GM23338 (cell line): ENCODE data around the gene ACTR1A. TPM values are rescaled to one million over a fixed set of nuclear protein-coding genes. Genes with fewer than 3 reads are reported as not detected.
A peak's percentile ranks its signal among the peaks of the same experiment; 100 is the strongest.

Experiments used
- ATAC-seq: fragments of 200-7000 bp; cut with Tn5 transposase; 3 replicates; pipeline ENCODE4 v1.9.1; 2020
- DNase-seq: peaks from one replicate; pipeline ENCODE4 v3.0.0-alpha.2; 2015; ENCODE audit warnings: low spot score
- H2AFZ ChIP-seq: fragments of 200-600 bp; sonication (generic); 2 replicates; pipeline ENCODE4 v1.8.0; 2016; ENCODE audit warnings: antibody characterized with exemption, mild to moderate bottlenecking, moderate library complexity
- H3F3A ChIP-seq: fragments of 200-600 bp; sonication (generic); replicated peaks from 2 replicates; pipeline ENCODE4 v1.8.0; 2017; ENCODE audit warnings: antibody characterized with exemption, mixed run types, low read depth
- H3K27ac ChIP-seq: fragments of 200-600 bp; sonication (generic); 2 replicates; pipeline ENCODE4 v1.6.1; 2016; ENCODE audit warnings: low read depth
- H3K27me3 ChIP-seq: fragments of 200-600 bp; sonication (generic); 2 replicates; pipeline ENCODE4 v1.8.0; 2016; ENCODE audit warnings: mild to moderate bottlenecking, mixed run types, moderate library complexity; ENCODE audit not compliant: insufficient read depth
- H3K36me3 ChIP-seq: fragments of 200-600 bp; sonication (generic); 2 replicates; pipeline ENCODE4 v1.8.0; 2016; ENCODE audit warnings: mild to moderate bottlenecking; ENCODE audit not compliant: insufficient read depth
- H3K4me1 ChIP-seq: fragments of 200-600 bp; sonication (generic); 2 replicates; pipeline ENCODE4 v1.8.0; 2016; ENCODE audit warnings: mild to moderate bottlenecking, moderate library complexity; ENCODE audit not compliant: insufficient read depth
- H3K4me2 ChIP-seq: fragments of 200-600 bp; sonication (generic); 2 replicates; pipeline ENCODE4 v1.7.1; 2017; ENCODE audit warnings: mixed run types
- H3K4me3 ChIP-seq: fragments of 200-600 bp; sonication (generic); 2 replicates; pipeline ENCODE4 v1.6.1; 2016; ENCODE audit warnings: mixed run types
- H3K79me2 ChIP-seq: fragments of 200-600 bp; sonication (generic); replicated peaks from 2 replicates; pipeline ENCODE4 v1.8.0; 2017; ENCODE audit warnings: mild to moderate bottlenecking; ENCODE audit not compliant: insufficient read depth
- H3K9me2 ChIP-seq: fragments of 200-600 bp; sonication (generic); 2 replicates; pipeline ENCODE4 v1.8.0; 2017; ENCODE audit not compliant: insufficient read depth
- H4K20me1 ChIP-seq: fragments of 200-600 bp; sonication (generic); replicated peaks from 2 replicates; pipeline ENCODE4 v1.8.0; 2017; ENCODE audit warnings: mild to moderate bottlenecking; ENCODE audit not compliant: insufficient read depth
- H3K27ac Mint-ChIP-seq: 2 replicates; pipeline ENCODE4 v1.8.0; 2020; ENCODE audit warnings: inconsistent platforms, mild to moderate bottlenecking, moderate library complexity, mixed read lengths
- H3K27me3 Mint-ChIP-seq: 3 replicates; pipeline ENCODE4 v1.8.0; 2022; ENCODE audit warnings: low read depth, mild to moderate bottlenecking, moderate library complexity, mixed read lengths, inconsistent platforms; ENCODE audit not compliant: insufficient read depth, poor library complexity
- H3K36me3 Mint-ChIP-seq: 3 replicates; pipeline ENCODE4 v1.8.0; 2021; ENCODE audit warnings: low read depth, mild to moderate bottlenecking, inconsistent platforms, moderate library complexity, mixed read lengths
- H3K4me1 Mint-ChIP-seq: 3 replicates; pipeline ENCODE4 v1.8.0; 2020; ENCODE audit warnings: mild to moderate bottlenecking, inconsistent platforms, mixed read lengths
- H3K4me3 Mint-ChIP-seq: 3 replicates; pipeline ENCODE4 v1.8.0; 2021; ENCODE audit warnings: moderate library complexity, mild to moderate bottlenecking, inconsistent platforms, mixed read lengths
- H3K9me3 Mint-ChIP-seq: 3 replicates; pipeline ENCODE4 v1.8.0; 2020; ENCODE audit warnings: moderate library complexity, mild to moderate bottlenecking, inconsistent platforms, mixed read lengths
- CREB1 ChIP-seq: fragments of 250-450 bp; sonication (Bioruptor Pico); IDR thresholded peaks from 2 replicates; pipeline ENCODE4 v1.5.0; 2020; ENCODE audit warnings: low read depth, mild to moderate bottlenecking, moderate library complexity
- EZH2 ChIP-seq: fragments of 200-600 bp; sonication (generic); IDR thresholded peaks from one replicate; pipeline ENCODE4 v1.8.0; 2017; ENCODE audit warnings: antibody characterized with exemption, mild to moderate bottlenecking, low read depth; ENCODE audit not compliant: unreplicated experiment
- EZH2phosphoT487 ChIP-seq: fragments of 200-600 bp; sonication (generic); IDR thresholded peaks from one replicate; pipeline ENCODE4 v1.8.1; 2018; ENCODE audit warnings: antibody characterized with exemption; ENCODE audit not compliant: unreplicated experiment
- JUNB ChIP-seq: IDR thresholded peaks from one replicate; pipeline ENCODE4 v1.6.1; 2016; ENCODE audit warnings: antibody characterized with exemption; ENCODE audit not compliant: unreplicated experiment
- NANOG ChIP-seq: IDR thresholded peaks from 2 replicates; pipeline ENCODE4 v1.6.1; 2016; ENCODE audit warnings: antibody characterized with exemption, borderline replicate concordance
- POLR2AphosphoS5 ChIP-seq: IDR thresholded peaks from 2 replicates; pipeline ENCODE4 v1.6.1; 2016; ENCODE audit warnings: antibody characterized with exemption, low read depth
- STAT1 ChIP-seq: IDR thresholded peaks from one replicate; pipeline ENCODE4 v1.6.1; 2016; ENCODE audit warnings: antibody characterized with exemption; ENCODE audit not compliant: unreplicated experiment
- ZNF114 ChIP-seq: fragments of 250-450 bp; sonication (Bioruptor Pico); IDR thresholded peaks from 2 replicates; pipeline ENCODE4 v1.5.0; 2020; ENCODE audit warnings: mild to moderate bottlenecking, moderate library complexity
- ZNF331 ChIP-seq: fragments of 250-450 bp; sonication (Bioruptor Pico); IDR thresholded peaks from 2 replicates; pipeline ENCODE4 v1.5.0; 2020; ENCODE audit warnings: low read depth, mild to moderate bottlenecking, moderate library complexity
- polyA plus RNA-seq: library from polyadenylated mRNA; unstranded; fragments of >200 nt; fragmentation: Nextera tagmentation; extraction: Ambion mirVana; gene quantifications from 2 replicates; pipeline ENCODE4 v1.2.1, GENCODE V29; 2016
- total RNA-seq: library from RNA; depleted of rRNA; stranded (reverse); fragments of >200 nt; shearing (Covaris generic); gene quantifications from 2 replicates; pipeline ENCODE4 v1.2.3, GENCODE V29; 2014
- TF ChIP-seq, protein P1 (sequence below): IDR thresholded peaks from 2 replicates; pipeline ENCODE4 v1.6.1; 2016; ENCODE audit warnings: antibody characterized with exemption
- TF ChIP-seq, protein P2 (sequence below): fragments of 250-450 bp; sonication (Bioruptor Pico); IDR thresholded peaks from 2 replicates; pipeline ENCODE4 v1.5.0; 2020; ENCODE audit warnings: mild to moderate bottlenecking, moderate library complexity
- TF ChIP-seq, protein P3 (sequence below), 2 experiments: fragments of 200-600 bp in 1 of 2; sonication (generic) in 1 of 2; conservative IDR thresholded peaks; 2 replicates each; pipeline versions ENCODE4 v1.5.1 to v1.6.1; 2016 to 2017; ENCODE audit warnings: antibody characterized with exemption in 2 of 2, low read depth in 2 of 2, mild to moderate bottlenecking in 2 of 2, moderate library complexity in 1 of 2
- TF ChIP-seq, protein P4 (sequence below): IDR thresholded peaks from one replicate; pipeline ENCODE4 v1.6.1; 2018; ENCODE audit warnings: antibody characterized with exemption; ENCODE audit not compliant: unreplicated experiment

ACTR1A gene
- total and polyA plus RNA-seq, 2 experiments from 2014 or later = 39.4 to 101 TPM

DNA sequence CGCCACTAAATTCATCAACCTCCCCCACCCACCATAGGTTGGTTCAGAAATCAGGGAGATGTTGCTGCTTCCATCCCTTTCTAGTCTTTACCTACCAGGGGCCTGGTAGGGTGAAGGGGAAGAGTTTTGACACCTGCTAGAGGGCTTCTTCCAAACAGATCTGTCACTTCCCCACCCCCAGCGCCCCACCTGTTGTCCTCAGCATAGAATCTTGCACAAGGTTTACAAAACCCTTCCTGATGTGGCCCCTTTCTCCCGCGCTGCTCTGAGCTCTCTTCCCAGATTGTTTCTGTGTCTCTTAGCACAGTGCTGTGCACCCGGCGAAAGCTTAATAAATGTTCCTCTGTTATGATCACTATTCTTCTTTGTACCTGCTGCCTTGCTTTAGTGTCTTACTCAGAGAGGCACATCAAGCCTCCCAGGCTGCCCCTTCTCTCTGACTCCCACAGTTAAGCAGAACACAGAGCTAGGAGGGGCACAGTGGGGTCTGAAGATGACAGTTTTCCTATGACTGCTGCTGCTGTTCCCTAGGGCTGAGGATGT, 39.9 kb downstream of the ACTR1A start:
- H3K27ac Mint-ChIP-seq = no peak overlapping the region
- H3K4me3 Mint-ChIP-seq = peak overlapping the region; percentile 90
- peaks cover 23% of the 10 kb centered on the region; the same call in 1 of the 2 replicates for H3K79me2 ChIP-seq
- 0 out of 2 replicates have a peak, but pooled peaks cover 20% of the 10 kb centered on the region for H3F3A ChIP-seq
- H3K27me3 Mint-ChIP-seq = peaks cover 16% of the 10 kb centered on the region
- H2AFZ ChIP-seq = no peak overlapping the region
- H3K36me3 Mint-ChIP-seq = no peaks in the 10 kb centered on the region; the same call in 1 of the 3 replicates
- peak overlapping the region; percentile 85 for H3K4me3 ChIP-seq
- H3K9me3 Mint-ChIP-seq = no peaks in the 10 kb centered on the region
- no peaks in the 10 kb centered on the region; the same call in 1 of the 2 replicates for H4K20me1 ChIP-seq
- no peak overlapping the region for H3K27ac ChIP-seq
- DNase-seq (no peak), ATAC-seq (no peak)
- no peaks in the 10 kb centered on the region for H3K9me2 ChIP-seq
- no peaks in the 10 kb centered on the region for H3K36me3 ChIP-seq
- peaks cover 29% of the 10 kb centered on the region for H3K4me1 ChIP-seq
- H3K27me3 ChIP-seq = peaks cover 5% of the 10 kb centered on the region; the same call in 1 of the 2 replicates
- peaks cover 36% of the 10 kb centered on the region for H3K4me1 Mint-ChIP-seq
- peak overlapping the region; percentile 96 for H3K4me2 ChIP-seq
- TF ChIP-seq ZNF331 (CRISPR knock-in tag) = no peak
- TF ChIP-seq EZH2phosphoT487 = no peak
- no peak for TF ChIP-seq CREB1 (CRISPR knock-in tag)
- no peak for TF ChIP-seq POLR2AphosphoS5
- TF ChIP-seq NANOG = no peak
- TF ChIP-seq, protein P1, sequence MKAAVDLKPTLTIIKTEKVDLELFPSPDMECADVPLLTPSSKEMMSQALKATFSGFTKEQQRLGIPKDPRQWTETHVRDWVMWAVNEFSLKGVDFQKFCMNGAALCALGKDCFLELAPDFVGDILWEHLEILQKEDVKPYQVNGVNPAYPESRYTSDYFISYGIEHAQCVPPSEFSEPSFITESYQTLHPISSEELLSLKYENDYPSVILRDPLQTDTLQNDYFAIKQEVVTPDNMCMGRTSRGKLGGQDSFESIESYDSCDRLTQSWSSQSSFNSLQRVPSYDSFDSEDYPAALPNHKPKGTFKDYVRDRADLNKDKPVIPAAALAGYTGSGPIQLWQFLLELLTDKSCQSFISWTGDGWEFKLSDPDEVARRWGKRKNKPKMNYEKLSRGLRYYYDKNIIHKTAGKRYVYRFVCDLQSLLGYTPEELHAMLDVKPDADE = no peak
- TF ChIP-seq JUNB = no peak
- TF ChIP-seq EZH2 = no peak
- no peak for TF ChIP-seq ZNF114
- TF ChIP-seq, protein P2, sequence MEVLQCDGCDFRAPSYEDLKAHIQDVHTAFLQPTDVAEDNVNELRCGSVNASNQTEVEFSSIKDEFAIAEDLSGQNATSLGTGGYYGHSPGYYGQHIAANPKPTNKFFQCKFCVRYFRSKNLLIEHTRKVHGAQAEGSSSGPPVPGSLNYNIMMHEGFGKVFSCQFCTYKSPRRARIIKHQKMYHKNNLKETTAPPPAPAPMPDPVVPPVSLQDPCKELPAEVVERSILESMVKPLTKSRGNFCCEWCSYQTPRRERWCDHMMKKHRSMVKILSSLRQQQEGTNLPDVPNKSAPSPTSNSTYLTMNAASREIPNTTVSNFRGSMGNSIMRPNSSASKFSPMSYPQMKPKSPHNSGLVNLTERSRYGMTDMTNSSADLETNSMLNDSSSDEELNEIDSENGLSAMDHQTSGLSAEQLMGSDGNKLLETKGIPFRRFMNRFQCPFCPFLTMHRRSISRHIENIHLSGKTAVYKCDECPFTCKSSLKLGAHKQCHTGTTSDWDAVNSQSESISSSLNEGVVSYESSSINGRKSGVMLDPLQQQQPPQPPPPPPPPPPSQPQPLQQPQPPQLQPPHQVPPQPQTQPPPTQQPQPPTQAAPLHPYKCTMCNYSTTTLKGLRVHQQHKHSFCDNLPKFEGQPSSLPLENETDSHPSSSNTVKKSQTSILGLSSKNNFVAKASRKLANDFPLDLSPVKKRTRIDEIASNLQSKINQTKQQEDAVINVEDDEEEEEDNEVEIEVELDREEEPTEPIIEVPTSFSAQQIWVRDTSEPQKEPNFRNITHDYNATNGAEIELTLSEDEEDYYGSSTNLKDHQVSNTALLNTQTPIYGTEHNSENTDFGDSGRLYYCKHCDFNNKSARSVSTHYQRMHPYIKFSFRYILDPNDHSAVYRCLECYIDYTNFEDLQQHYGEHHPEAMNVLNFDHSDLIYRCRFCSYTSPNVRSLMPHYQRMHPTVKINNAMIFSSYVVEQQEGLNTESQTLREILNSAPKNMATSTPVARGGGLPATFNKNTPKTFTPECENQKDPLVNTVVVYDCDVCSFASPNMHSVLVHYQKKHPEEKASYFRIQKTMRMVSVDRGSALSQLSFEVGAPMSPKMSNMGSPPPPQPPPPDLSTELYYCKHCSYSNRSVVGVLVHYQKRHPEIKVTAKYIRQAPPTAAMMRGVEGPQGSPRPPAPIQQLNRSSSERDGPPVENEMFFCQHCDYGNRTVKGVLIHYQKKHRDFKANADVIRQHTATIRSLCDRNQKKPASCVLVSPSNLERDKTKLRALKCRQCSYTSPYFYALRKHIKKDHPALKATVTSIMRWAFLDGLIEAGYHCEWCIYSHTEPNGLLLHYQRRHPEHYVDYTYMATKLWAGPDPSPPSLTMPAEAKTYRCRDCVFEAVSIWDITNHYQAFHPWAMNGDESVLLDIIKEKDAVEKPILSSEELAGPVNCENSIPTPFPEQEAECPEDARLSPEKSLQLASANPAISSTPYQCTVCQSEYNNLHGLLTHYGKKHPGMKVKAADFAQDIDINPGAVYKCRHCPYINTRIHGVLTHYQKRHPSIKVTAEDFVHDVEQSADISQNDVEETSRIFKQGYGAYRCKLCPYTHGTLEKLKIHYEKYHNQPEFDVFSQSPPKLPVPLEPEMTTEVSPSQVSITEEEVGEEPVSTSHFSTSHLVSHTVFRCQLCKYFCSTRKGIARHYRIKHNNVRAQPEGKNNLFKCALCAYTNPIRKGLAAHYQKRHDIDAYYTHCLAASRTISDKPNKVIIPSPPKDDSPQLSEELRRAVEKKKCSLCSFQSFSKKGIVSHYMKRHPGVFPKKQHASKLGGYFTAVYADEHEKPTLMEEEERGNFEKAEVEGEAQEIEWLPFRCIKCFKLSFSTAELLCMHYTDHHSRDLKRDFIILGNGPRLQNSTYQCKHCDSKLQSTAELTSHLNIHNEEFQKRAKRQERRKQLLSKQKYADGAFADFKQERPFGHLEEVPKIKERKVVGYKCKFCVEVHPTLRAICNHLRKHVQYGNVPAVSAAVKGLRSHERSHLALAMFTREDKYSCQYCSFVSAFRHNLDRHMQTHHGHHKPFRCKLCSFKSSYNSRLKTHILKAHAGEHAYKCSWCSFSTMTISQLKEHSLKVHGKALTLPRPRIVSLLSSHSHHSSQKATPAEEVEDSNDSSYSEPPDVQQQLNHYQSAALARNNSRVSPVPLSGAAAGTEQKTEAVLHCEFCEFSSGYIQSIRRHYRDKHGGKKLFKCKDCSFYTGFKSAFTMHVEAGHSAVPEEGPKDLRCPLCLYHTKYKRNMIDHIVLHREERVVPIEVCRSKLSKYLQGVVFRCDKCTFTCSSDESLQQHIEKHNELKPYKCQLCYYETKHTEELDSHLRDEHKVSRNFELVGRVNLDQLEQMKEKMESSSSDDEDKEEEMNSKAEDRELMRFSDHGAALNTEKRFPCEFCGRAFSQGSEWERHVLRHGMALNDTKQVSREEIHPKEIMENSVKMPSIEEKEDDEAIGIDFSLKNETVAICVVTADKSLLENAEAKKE (CRISPR knock-in tag) = no peak
- TF ChIP-seq, protein P3, sequence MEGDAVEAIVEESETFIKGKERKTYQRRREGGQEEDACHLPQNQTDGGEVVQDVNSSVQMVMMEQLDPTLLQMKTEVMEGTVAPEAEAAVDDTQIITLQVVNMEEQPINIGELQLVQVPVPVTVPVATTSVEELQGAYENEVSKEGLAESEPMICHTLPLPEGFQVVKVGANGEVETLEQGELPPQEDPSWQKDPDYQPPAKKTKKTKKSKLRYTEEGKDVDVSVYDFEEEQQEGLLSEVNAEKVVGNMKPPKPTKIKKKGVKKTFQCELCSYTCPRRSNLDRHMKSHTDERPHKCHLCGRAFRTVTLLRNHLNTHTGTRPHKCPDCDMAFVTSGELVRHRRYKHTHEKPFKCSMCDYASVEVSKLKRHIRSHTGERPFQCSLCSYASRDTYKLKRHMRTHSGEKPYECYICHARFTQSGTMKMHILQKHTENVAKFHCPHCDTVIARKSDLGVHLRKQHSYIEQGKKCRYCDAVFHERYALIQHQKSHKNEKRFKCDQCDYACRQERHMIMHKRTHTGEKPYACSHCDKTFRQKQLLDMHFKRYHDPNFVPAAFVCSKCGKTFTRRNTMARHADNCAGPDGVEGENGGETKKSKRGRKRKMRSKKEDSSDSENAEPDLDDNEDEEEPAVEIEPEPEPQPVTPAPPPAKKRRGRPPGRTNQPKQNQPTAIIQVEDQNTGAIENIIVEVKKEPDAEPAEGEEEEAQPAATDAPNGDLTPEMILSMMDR (conservative IDR thresholded peaks at IDR 0.05; ENCODE audit: low read depth in 2 of 2) = no peak
- no peak for TF ChIP-seq STAT1
- TF ChIP-seq, protein P4, sequence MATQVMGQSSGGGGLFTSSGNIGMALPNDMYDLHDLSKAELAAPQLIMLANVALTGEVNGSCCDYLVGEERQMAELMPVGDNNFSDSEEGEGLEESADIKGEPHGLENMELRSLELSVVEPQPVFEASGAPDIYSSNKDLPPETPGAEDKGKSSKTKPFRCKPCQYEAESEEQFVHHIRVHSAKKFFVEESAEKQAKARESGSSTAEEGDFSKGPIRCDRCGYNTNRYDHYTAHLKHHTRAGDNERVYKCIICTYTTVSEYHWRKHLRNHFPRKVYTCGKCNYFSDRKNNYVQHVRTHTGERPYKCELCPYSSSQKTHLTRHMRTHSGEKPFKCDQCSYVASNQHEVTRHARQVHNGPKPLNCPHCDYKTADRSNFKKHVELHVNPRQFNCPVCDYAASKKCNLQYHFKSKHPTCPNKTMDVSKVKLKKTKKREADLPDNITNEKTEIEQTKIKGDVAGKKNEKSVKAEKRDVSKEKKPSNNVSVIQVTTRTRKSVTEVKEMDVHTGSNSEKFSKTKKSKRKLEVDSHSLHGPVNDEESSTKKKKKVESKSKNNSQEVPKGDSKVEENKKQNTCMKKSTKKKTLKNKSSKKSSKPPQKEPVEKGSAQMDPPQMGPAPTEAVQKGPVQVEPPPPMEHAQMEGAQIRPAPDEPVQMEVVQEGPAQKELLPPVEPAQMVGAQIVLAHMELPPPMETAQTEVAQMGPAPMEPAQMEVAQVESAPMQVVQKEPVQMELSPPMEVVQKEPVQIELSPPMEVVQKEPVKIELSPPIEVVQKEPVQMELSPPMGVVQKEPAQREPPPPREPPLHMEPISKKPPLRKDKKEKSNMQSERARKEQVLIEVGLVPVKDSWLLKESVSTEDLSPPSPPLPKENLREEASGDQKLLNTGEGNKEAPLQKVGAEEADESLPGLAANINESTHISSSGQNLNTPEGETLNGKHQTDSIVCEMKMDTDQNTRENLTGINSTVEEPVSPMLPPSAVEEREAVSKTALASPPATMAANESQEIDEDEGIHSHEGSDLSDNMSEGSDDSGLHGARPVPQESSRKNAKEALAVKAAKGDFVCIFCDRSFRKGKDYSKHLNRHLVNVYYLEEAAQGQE = no peak
